A204.1 (cell line): ENCODE measurements around the gene TNFRSF21.

ENCODE experiments used
- FAIRE-seq: peaks from 2 replicates; lab custom pipeline; 2012; peaks lifted over from hg19 to GRCh38; lab: Jason Lieb, UNC

The TNFRSF21 gene

GRCh38 chr6:47206626-47207025 is 103.1 kb downstream of the TNFRSF21 start:
- no peak for FAIRE-seq

GRCh38 chr6:47203938-47204611 is 105.6 kb downstream of the TNFRSF21 start:
- FAIRE-seq, result no peak

- no peak for FAIRE-seq
Measured at GRCh38 chr6:47203266-47203937, 106.3 kb downstream of the TNFRSF21 start.

GRCh38 chr6:47202644-47203205 is 107.0 kb downstream of the TNFRSF21 start:
- FAIRE-seq, result no peak

- no peak for FAIRE-seq
Measured at GRCh38 chr6:47200536-47201334, 109.0 kb downstream of the TNFRSF21 start.

- no peak for FAIRE-seq
Measured at GRCh38 chr6:47197682-47198640, 111.7 kb downstream of the TNFRSF21 start.

- no peak for FAIRE-seq
Measured at GRCh38 chr6:47196113-47196512, 113.6 kb downstream of the TNFRSF21 start.

GRCh38 chr6:47195011-47195650 is 114.6 kb downstream of the TNFRSF21 start:
- no peak for FAIRE-seq

GRCh38 chr6:47188588-47189021 is 121.1 kb downstream of the TNFRSF21 start:
- no peak for FAIRE-seq

GRCh38 chr6:47187893-47188587 is 121.7 kb downstream of the TNFRSF21 start:
- FAIRE-seq, result no peak

- FAIRE-seq, result no peak
Measured at GRCh38 chr6:47187113-47187512, 122.6 kb downstream of the TNFRSF21 start.

GRCh38 chr6:47182291-47182957 is 127.3 kb downstream of the TNFRSF21 start:
- FAIRE-seq, result no peak

GRCh38 chr6:47181681-47182080 is 128.0 kb downstream of the TNFRSF21 start:
- no peak for FAIRE-seq
